Progenitor cell of endocrine pancreas (in vitro differentiated cells): Measurements from ENCODE around the gene EPYC. TPM values are rescaled to one million over a fixed set of nuclear protein-coding genes. Genes with fewer than 3 reads are reported as not detected.

Source experiments
- DNase-seq: peaks from one replicate; pipeline ENCODE4 v3.0.0; 2021; ENCODE audit warnings: low spot score; ENCODE audit not compliant: unreplicated experiment
- H3K27ac Mint-ChIP-seq: 2 replicates; pipeline ENCODE4 v1.8.0; 2021; ENCODE audit warnings: mild to moderate bottlenecking, moderate library complexity, mixed read lengths
- H3K27me3 Mint-ChIP-seq: 2 replicates; pipeline ENCODE4 v1.8.0; 2021; ENCODE audit warnings: mixed read lengths
- H3K36me3 Mint-ChIP-seq: 2 replicates; pipeline ENCODE4 v1.8.0; 2022; ENCODE audit warnings: mixed read lengths; ENCODE audit not compliant: insufficient read depth
- H3K4me1 Mint-ChIP-seq: 2 replicates; pipeline ENCODE4 v1.8.0; 2021; ENCODE audit warnings: low read depth, mixed read lengths
- H3K4me3 Mint-ChIP-seq: 2 replicates; pipeline ENCODE4 v1.8.0; 2021; ENCODE audit warnings: low read depth, mild to moderate bottlenecking, moderate library complexity, mixed read lengths
- H3K9me3 Mint-ChIP-seq: 2 replicates; pipeline ENCODE4 v1.8.0; 2021; ENCODE audit warnings: low read depth, mixed read lengths
- CTCF ChIP-seq: fragments of 200-600 bp; sonication (generic); IDR thresholded peaks from one replicate; pipeline ENCODE4 v1.5.0; 2021; ENCODE audit warnings: antibody characterized with exemption, mild to moderate bottlenecking; ENCODE audit not compliant: unreplicated experiment
- total RNA-seq: library from RNA; stranded (reverse); gene quantifications from 2 replicates; pipeline ENCODE4 v1.2.1, GENCODE V29; 2021

Gene EPYC
- total RNA-seq, 1 donor from 2014 or later: not detected

GRCh38 chr12:90977224-90977623 is 27.5 kb downstream of the EPYC start:
- H3K4me1 Mint-ChIP-seq: no peaks in the 10 kb centered on the region
- no peak for TF ChIP-seq CTCF
- no peak overlapping the region for H3K27ac Mint-ChIP-seq
- no peaks in the 10 kb centered on the region for H3K36me3 Mint-ChIP-seq
- H3K27me3 Mint-ChIP-seq: no peaks in the 10 kb centered on the region
- no peak for DNase-seq
- no peaks in the 10 kb centered on the region for H3K9me3 Mint-ChIP-seq
- no peak overlapping the region for H3K4me3 Mint-ChIP-seq

- Mint-ChIP-seq H3K36me3 (no peaks in the 10 kb centered on the region), H3K9me3 (no peaks in the 10 kb centered on the region), H3K4me3 (no peak overlapping the region), H3K27me3 (no peaks in the 10 kb centered on the region), H3K4me1 (no peaks in the 10 kb centered on the region), H3K27ac (no peak overlapping the region)
- no peak for TF ChIP-seq CTCF
- DNase-seq: no peak
Measured at GRCh38 chr12:90974286-90974685, 30.5 kb downstream of the EPYC start.

GRCh38 chr12:90972226-90972625 is 32.5 kb downstream of the EPYC start:
- no peaks in the 10 kb centered on the region for H3K36me3 Mint-ChIP-seq
- no peak for DNase-seq
- H3K27me3 Mint-ChIP-seq: no peaks in the 10 kb centered on the region
- H3K4me1 Mint-ChIP-seq: no peaks in the 10 kb centered on the region
- no peaks in the 10 kb centered on the region for H3K9me3 Mint-ChIP-seq
- no peak overlapping the region for H3K4me3 Mint-ChIP-seq
- no peak overlapping the region for H3K27ac Mint-ChIP-seq
- no peak for TF ChIP-seq CTCF

GRCh38 chr12:90970911-90971310 is 33.9 kb downstream of the EPYC start:
- no peak overlapping the region for H3K4me3 Mint-ChIP-seq
- no peaks in the 10 kb centered on the region for H3K4me1 Mint-ChIP-seq
- H3K27ac Mint-ChIP-seq: no peak overlapping the region
- no peak for TF ChIP-seq CTCF
- no peak for DNase-seq
- H3K27me3 Mint-ChIP-seq: no peaks in the 10 kb centered on the region
- no peaks in the 10 kb centered on the region for H3K9me3 Mint-ChIP-seq
- no peaks in the 10 kb centered on the region for H3K36me3 Mint-ChIP-seq

GRCh38 chr12:90970471-90970870 is 34.3 kb downstream of the EPYC start:
- no peaks in the 10 kb centered on the region for H3K36me3 Mint-ChIP-seq
- H3K4me3 Mint-ChIP-seq: no peak overlapping the region
- H3K4me1 Mint-ChIP-seq: no peaks in the 10 kb centered on the region
- no peaks in the 10 kb centered on the region for H3K27me3 Mint-ChIP-seq
- H3K27ac Mint-ChIP-seq: no peak overlapping the region
- H3K9me3 Mint-ChIP-seq: no peaks in the 10 kb centered on the region
- DNase-seq: no peak
- no peak for TF ChIP-seq CTCF
